ENCODE results near the gene PAGR1. TPM values are rescaled to one million over a fixed set of nuclear protein-coding genes. Genes with fewer than 3 reads are reported as not detected.
"Not testable (repeated sequence)": the region's sequence is repeated elsewhere in the genome, so short reads cannot be mapped to it uniquely, and the experiment has no call there.

Gene PAGR1
- polyA plus RNA-seq (2013, experiment 1 of 4): 119 TPM
- polyA plus RNA-seq (2013, experiment 2 of 4): 101 TPM
- 98.3 TPM for polyA plus RNA-seq (2013, experiment 3 of 4)
- polyA plus RNA-seq (2013, experiment 4 of 4): 106 TPM

DNA sequence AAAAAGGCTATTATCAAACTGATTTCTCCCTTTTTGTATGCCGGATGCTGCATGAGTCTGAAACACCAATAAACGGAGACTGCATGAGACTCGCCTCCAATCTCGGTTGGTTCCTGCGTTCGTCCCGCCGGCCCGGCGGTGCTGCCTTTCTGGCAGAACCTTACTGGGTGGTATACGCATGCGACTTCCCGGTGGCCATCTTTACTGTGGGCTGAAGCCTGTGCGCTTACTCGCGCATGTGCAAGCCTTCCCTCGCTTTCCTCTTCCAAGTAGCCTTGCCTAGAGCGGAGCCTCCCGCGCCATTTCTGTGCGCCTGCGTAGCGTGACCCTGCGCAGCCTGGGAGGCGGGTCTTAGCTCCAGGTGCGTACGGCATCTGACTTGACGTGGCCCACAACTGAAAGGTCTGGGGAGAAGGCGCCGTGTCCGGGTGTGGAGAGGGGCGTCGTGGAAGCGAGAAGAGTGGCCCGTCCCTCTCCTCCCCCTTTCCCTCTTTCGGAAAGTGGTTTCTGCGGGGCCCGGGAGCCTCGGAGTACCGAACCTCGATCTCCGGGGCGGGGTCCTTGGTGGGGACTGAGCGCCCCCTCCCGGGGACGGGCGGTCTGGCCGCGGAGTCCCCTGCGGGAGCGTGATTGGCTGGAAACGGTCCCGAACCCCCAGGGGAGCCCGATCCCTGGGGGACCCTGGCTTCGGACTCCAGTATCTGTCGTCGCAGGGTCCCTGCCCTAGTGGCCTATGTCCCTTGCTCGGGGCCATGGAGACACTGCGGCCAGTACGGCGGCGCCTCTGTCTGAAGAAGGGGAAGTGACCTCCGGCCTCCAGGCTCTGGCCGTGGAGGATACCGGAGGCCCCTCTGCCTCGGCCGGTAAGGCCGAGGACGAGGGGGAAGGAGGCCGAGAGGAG, at the start of gene PAGR1:
PAGR1 (plus strand) TSS at position 360 of the 901 bp plus-strand sequence; CDS start at position 734, 374 bp downstream.
- Histone ChIP-seq H3K27ac (ENCODE audit: insufficient read depth, low read depth, low read length, poor library complexity, severe bottlenecking) (peak within 1 kb of the TSS; percentile 82), H3K4me1 (ENCODE audit: control insufficient read depth, insufficient read depth, low read length) (peaks cover 23% of the 10 kb centered on the region), H3K36me3 (ENCODE audit: control insufficient read depth, insufficient read depth, low read length) (peaks cover 20% of the 10 kb centered on the region), H3K27me3 (ENCODE audit: control insufficient read depth, insufficient read depth, low read length, poor library complexity, severe bottlenecking) (no peaks in the 10 kb centered on the region), H3K4me3 (ENCODE audit: insufficient read depth, low read depth, low read length) (peak within 1 kb of the TSS; percentile 90), H3K9me3 (ENCODE audit: control insufficient read depth, low read length) (no peaks in the 10 kb centered on the region)
- 0% methylated on average over 70 of the region's 70 CpGs for WGBS, 2 experiments

DNA sequence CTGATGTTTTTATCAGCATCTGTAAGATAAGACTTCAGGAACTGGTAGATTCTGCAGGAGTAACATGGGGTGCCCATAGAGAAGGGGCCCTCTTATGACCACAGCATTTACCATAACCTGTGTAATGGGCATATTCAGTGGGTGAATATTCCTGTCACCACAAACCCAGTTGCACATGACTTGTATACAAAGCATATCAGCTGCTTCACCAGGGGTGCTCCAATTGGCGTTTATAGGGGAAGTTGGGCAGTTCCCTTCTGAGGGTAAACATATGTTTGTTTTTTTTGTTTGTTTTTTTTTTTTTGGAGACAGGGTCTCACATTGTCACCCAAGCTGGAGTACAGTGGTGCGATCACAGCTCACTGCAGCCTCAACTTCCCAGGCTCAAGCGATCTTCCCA, 49.4 kb upstream of the PAGR1 start:
- WGBS, 2 experiments: 90 to 96% methylated on average over 3 of the region's 3 CpGs

DNA sequence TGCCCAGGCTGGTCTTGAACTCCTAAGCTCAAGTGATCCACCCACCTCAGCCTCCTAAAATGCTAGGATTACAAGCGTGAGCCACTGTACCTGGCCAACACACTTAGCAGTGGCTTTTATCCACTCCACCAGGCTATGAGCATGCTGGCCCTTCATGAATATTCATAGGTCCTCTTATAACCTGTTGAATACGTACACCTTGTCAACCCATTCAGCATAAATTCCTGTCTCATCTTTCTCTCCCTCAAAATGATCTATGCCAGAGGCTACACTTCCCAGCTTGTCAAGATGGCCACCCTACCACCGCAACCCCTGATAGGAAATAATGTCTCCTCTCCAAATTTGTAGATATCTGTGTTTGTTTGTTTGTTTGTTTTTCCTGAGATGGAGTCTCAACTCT, 48.9 kb upstream of the PAGR1 start:
- no peak overlapping the region for H3K4me3 ChIP-seq (ENCODE audit: insufficient read depth, low read depth, low read length)
- no peaks in the 10 kb centered on the region for H3K4me1 ChIP-seq (ENCODE audit: control insufficient read depth, insufficient read depth, low read length)
- no peak overlapping the region for H3K27ac ChIP-seq (ENCODE audit: insufficient read depth, low read depth, low read length, poor library complexity, severe bottlenecking)
- no peaks in the 10 kb centered on the region for H3K36me3 ChIP-seq (ENCODE audit: control insufficient read depth, insufficient read depth, low read length)
- H3K9me3 ChIP-seq (ENCODE audit: control insufficient read depth, low read length): no peaks in the 10 kb centered on the region
- 92 to 94% methylated on average over 3 of the region's 3 CpGs for WGBS, 2 experiments
- no peaks in the 10 kb centered on the region for H3K27me3 ChIP-seq (ENCODE audit: control insufficient read depth, insufficient read depth, low read length, poor library complexity, severe bottlenecking)

More for the DNA sequence above, 49.4 kb upstream of the PAGR1 start:
- Histone ChIP-seq H3K27me3 (ENCODE audit: control insufficient read depth, insufficient read depth, low read length, poor library complexity, severe bottlenecking) (no peaks in the 10 kb centered on the region), H3K27ac (ENCODE audit: insufficient read depth, low read depth, low read length, poor library complexity, severe bottlenecking) (no peak overlapping the region), H3K9me3 (ENCODE audit: control insufficient read depth, low read length) (no peaks in the 10 kb centered on the region), H3K36me3 (ENCODE audit: control insufficient read depth, insufficient read depth, low read length) (no peaks in the 10 kb centered on the region), H3K4me1 (ENCODE audit: control insufficient read depth, insufficient read depth, low read length) (no peaks in the 10 kb centered on the region), H3K4me3 (ENCODE audit: insufficient read depth, low read depth, low read length) (no peak overlapping the region)

DNA sequence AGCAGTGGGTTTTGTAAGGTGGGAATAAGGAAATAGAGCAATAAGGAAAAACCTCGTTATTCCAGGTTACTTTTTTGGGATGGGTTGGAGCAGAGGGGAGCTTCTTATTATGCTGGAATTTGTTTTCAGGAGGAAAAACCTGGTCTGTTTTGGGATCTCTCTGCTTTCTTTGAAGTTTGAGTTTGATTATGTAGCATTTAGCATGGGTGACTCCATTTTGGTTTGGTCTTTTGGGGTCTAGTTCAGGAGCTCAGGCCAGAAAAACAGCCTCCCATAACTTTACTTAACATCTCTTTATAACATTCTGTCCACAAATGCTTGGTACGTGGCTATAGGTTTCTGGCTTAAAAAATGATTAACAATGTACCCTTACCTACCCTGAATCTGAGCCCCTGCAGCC, 46.4 kb upstream of the PAGR1 start:
- WGBS, 2 experiments: 91 to 92% methylated on average over 2 of the region's 2 CpGs
- no peaks in the 10 kb centered on the region for H3K36me3 ChIP-seq (ENCODE audit: control insufficient read depth, insufficient read depth, low read length)
- no peak overlapping the region for H3K27ac ChIP-seq (ENCODE audit: insufficient read depth, low read depth, low read length, poor library complexity, severe bottlenecking)

DNA sequence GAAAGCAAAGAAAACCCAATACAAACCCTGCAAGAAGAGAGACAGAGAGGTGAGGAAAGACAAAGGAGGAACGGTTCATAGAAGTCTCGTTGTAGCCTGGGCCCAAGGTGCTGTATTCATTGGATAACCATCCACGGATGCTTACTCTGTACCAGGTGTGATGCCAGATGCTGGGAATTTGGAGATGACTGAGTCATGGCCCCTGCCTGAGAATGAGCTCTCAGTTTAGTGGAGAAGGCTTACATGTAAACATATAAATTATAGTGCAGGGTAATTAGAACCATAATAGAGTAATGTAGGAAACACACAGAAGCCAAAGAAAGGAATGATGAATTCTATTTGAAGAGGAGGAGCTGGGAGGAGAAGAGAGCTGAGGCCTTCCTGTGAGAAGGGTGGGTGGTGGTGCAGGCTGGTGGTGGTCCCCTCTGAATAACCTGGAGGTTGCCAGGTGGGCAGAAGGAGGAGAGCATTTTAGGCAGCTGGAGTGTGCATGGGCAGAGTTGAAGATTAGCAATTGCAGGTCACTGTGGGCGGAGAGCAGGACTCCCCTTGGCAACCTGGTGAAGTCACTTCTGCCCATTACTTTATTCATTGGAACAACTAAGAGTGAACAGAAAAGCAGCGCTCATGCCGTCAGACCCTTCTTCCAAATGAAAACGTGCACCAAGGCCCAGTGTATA, 45.6 kb upstream of the PAGR1 start:
- WGBS, 2 experiments: 93 to 94% methylated on average over 7 of the region's 7 CpGs
- Histone ChIP-seq H3K27ac (ENCODE audit: insufficient read depth, low read depth, low read length, poor library complexity, severe bottlenecking) (no peak overlapping the region), H3K27me3 (ENCODE audit: control insufficient read depth, insufficient read depth, low read length, poor library complexity, severe bottlenecking) (no peaks in the 10 kb centered on the region), H3K9me3 (ENCODE audit: control insufficient read depth, low read length) (no peaks in the 10 kb centered on the region), H3K4me1 (ENCODE audit: control insufficient read depth, insufficient read depth, low read length) (no peaks in the 10 kb centered on the region), H3K4me3 (ENCODE audit: insufficient read depth, low read depth, low read length) (no peak overlapping the region), H3K36me3 (ENCODE audit: control insufficient read depth, insufficient read depth, low read length) (no peaks in the 10 kb centered on the region)

More for the DNA sequence above, 46.4 kb upstream of the PAGR1 start:
- no peaks in the 10 kb centered on the region for H3K4me1 ChIP-seq (ENCODE audit: control insufficient read depth, insufficient read depth, low read length)
- no peak overlapping the region for H3K4me3 ChIP-seq (ENCODE audit: insufficient read depth, low read depth, low read length)
- no peaks in the 10 kb centered on the region for H3K27me3 ChIP-seq (ENCODE audit: control insufficient read depth, insufficient read depth, low read length, poor library complexity, severe bottlenecking)
- no peaks in the 10 kb centered on the region for H3K9me3 ChIP-seq (ENCODE audit: control insufficient read depth, low read length)

DNA sequence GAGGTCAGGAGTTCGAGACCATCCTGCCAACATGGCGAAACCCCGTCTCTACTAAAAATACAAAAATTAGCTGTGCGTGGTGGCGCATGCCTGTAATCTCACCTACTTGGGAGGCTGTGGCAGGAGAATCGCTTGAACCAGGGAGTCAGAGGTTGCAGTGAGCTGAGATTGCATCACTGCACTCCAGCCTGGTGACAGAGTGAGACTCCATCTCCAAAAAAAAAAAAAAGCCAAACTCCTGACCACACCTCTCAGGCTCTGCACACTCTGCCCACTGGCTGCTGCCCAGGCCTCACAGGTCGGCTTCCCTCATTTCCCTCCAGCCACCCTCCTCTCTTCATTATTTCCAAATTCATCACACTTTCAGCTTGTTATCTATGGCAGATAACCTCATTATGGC, 43.6 kb upstream of the PAGR1 start:
- H3K27me3 ChIP-seq (ENCODE audit: control insufficient read depth, insufficient read depth, low read length, poor library complexity, severe bottlenecking); H3K27ac ChIP-seq (ENCODE audit: insufficient read depth, low read depth, low read length, poor library complexity, severe bottlenecking); H3K4me3 ChIP-seq (ENCODE audit: insufficient read depth, low read depth, low read length); H3K9me3 ChIP-seq (ENCODE audit: control insufficient read depth, low read length); H3K36me3 ChIP-seq (ENCODE audit: control insufficient read depth, insufficient read depth, low read length); H3K4me1 ChIP-seq (ENCODE audit: control insufficient read depth, insufficient read depth, low read length): not testable (repeated sequence)
- 91 to 93% methylated on average over 7 of the region's 7 CpGs for WGBS, 2 experiments

DNA sequence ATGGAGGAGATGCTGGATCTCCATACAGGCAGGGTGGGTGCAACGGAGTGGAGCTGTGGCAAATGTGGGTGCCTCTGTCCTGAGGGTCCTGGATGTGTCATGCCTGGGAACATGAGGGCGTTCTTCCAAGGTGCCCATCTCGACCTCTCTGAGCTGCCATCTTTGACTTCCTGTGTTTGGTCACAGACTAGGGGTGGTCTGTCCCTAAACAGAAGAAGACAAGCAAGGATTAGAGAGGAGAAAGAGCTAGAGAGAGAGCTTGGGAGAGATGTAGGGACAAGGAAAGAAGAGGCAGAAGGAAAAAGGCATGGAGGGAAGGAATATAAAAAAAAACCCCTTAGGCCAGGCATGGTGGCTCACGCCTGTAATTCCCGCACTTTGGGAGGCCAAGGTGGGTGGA, 41.2 kb upstream of the PAGR1 start:
- H3K4me3 ChIP-seq (ENCODE audit: insufficient read depth, low read depth, low read length): no peak overlapping the region
- peaks cover 5% of the 10 kb centered on the region for H3K27me3 ChIP-seq (ENCODE audit: control insufficient read depth, insufficient read depth, low read length, poor library complexity, severe bottlenecking)
- no peak overlapping the region for H3K27ac ChIP-seq (ENCODE audit: insufficient read depth, low read depth, low read length, poor library complexity, severe bottlenecking)
- no peaks in the 10 kb centered on the region for H3K4me1 ChIP-seq (ENCODE audit: control insufficient read depth, insufficient read depth, low read length)
- WGBS, 2 experiments: 90 to 92% methylated on average over 5 of the region's 5 CpGs
- no peaks in the 10 kb centered on the region for H3K9me3 ChIP-seq (ENCODE audit: control insufficient read depth, low read length)
- no peaks in the 10 kb centered on the region for H3K36me3 ChIP-seq (ENCODE audit: control insufficient read depth, insufficient read depth, low read length)

DNA sequence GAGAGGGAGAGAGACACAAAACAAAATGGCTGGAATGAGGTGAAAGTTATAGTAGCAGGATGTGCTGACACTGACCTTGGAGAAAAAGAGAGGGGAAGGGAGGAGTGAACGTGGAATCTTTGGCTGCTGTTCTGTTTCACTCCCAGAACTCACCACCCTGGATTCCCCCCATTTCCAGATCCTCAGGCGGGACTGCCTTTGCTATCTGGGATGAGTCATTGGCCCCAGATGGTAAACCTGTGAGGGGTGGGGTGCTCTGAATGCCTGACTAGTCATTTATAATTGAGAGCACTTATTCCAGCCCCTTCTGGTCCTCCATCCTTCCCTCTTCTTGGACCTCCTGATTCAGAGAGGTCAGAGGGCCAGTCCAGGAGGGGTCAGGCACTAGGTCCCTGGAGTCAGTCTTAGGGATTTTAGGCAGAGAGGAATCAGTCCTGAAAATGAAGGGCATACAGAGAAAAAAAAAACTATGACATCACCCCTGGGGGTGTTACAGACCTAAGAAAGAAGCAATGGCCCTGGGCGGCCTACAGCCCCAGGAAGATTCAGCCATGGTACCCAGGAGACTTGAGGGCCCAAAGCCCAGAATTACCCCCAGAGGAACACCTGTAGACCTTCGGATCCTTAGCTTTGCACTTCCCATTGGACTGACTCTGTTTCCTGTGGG, 40.1 kb upstream of the PAGR1 start:
- Histone ChIP-seq H3K36me3 (ENCODE audit: control insufficient read depth, insufficient read depth, low read length) (no peaks in the 10 kb centered on the region), H3K4me3 (ENCODE audit: insufficient read depth, low read depth, low read length) (no peak overlapping the region), H3K4me1 (ENCODE audit: control insufficient read depth, insufficient read depth, low read length) (no peaks in the 10 kb centered on the region), H3K27me3 (ENCODE audit: control insufficient read depth, insufficient read depth, low read length, poor library complexity, severe bottlenecking) (peaks cover 5% of the 10 kb centered on the region), H3K9me3 (ENCODE audit: control insufficient read depth, low read length) (no peaks in the 10 kb centered on the region), H3K27ac (ENCODE audit: insufficient read depth, low read depth, low read length, poor library complexity, severe bottlenecking) (no peak overlapping the region)
- 80 to 84% methylated on average over 4 of the region's 4 CpGs for WGBS, 2 experiments

DNA sequence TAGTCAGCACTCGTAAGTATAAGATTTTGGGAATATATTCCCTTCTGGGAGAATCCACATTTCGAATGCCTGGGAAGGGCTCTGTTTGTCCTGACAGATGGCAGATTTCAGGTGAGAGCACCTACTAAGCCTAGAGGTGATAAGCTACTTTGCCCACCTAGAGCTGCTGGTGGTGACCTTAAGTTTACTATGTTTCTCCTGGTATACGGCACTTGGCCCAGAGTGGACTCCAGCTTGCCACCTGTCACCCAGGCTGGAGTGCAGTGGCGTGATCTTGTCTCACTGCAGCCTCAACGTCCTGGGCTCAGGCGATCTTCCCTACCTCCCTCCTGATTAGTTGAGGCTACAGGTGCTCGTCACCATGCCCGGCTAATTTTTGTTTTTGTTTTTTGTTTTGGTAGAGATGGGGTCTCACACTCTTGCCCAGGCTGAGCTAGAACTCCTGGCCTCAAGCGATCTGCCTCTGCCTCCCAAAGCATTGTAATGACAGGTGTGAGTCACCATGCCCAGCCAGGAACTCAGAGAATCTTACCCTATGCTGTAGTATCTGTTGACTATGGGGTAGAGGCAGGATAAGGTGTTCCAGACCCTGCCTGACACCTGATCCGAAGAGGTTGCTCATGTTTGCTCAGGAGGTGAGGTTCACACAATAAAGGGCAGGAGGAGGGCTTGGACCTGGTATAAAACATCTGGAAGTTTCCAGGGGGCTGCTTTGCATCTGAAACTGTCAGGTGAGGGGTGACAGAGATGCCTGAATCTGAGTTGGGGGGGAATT, 38.2 kb upstream of the PAGR1 start, which contains the start of gene ZG16:
ZG16 (plus strand) TSS at position 681 of the 775 bp plus-strand sequence. CDS start 1,011 bp downstream, outside the sequence.
- H3K27me3 ChIP-seq (ENCODE audit: control insufficient read depth, insufficient read depth, low read length, poor library complexity, severe bottlenecking): peaks cover 5% of the 10 kb centered on the region
- no peaks in the 10 kb centered on the region for H3K9me3 ChIP-seq (ENCODE audit: control insufficient read depth, low read length)
- 77 to 79% methylated on average over 8 to 10 of the region's 10 CpGs for WGBS, 2 experiments
- H3K4me1 ChIP-seq (ENCODE audit: control insufficient read depth, insufficient read depth, low read length): no peaks in the 10 kb centered on the region
- H3K4me3 ChIP-seq (ENCODE audit: insufficient read depth, low read depth, low read length): no peak within 1 kb of the TSS
- no peaks in the 10 kb centered on the region for H3K36me3 ChIP-seq (ENCODE audit: control insufficient read depth, insufficient read depth, low read length)
- no peak within 1 kb of the TSS for H3K27ac ChIP-seq (ENCODE audit: insufficient read depth, low read depth, low read length, poor library complexity, severe bottlenecking)
